Muscle layer of colon (tissue), 2 donors: Measurements from ENCODE around the gene MRPL40.
A peak's percentile ranks its signal among the peaks of the same experiment; 100 is the strongest.

Experiments used
- H3K27ac ChIP-seq: one replicate; pipeline ENCODE4 v1.7.0; 2013; ENCODE audit warnings: low read depth, mild to moderate bottlenecking, low read length, moderate library complexity
- H3K27me3 ChIP-seq, 2 donors: one replicate each; pipeline ENCODE4 v1.7.0; 2013; ENCODE audit warnings: low read length in 2 of 2, mild to moderate bottlenecking in 2 of 2; ENCODE audit not compliant: insufficient read depth in 2 of 2, control insufficient read depth in 1 of 2
- H3K36me3 ChIP-seq: one replicate; pipeline ENCODE4 v1.7.0; 2013; ENCODE audit warnings: mild to moderate bottlenecking, low read length; ENCODE audit not compliant: insufficient read depth
- H3K4me1 ChIP-seq: one replicate; pipeline ENCODE4 v1.7.0; 2013; ENCODE audit warnings: mild to moderate bottlenecking, low read length; ENCODE audit not compliant: insufficient read depth
- H3K4me3 ChIP-seq, 2 donors: one replicate each; pipeline ENCODE4 v1.7.0; 2013; ENCODE audit warnings: low read length in 2 of 2, low read depth in 1 of 2, mild to moderate bottlenecking in 1 of 2, moderate library complexity in 1 of 2
- H3K9ac ChIP-seq: one replicate; pipeline ENCODE4 v1.7.0; 2013; ENCODE audit warnings: low read length
- H3K9me3 ChIP-seq: one replicate; pipeline ENCODE4 v1.7.0; 2013; ENCODE audit warnings: mild to moderate bottlenecking, low read length
- donor health status: abdominal sarcoma.
- donor health status: Adenocarcinoma of cecum.

MRPL40 gene

GRCh38 chr22:19432133-19432851, at the start of gene MRPL40:
TSS of gene MRPL40 (plus strand) at chr22:19432545. CDS start at chr22:19432555, 10 bp downstream.
- peak within 1 kb of the TSS; percentile 76 for H3K9ac ChIP-seq
- H3K9me3 ChIP-seq, result no peaks in the 10 kb centered on the region
- peak within 1 kb of the TSS; percentile 99 for H3K27ac ChIP-seq
- H3K27me3 ChIP-seq, result no peaks in the 10 kb centered on the region
- peak within 1 kb of the TSS; percentile 85 to 93 for H3K4me3 ChIP-seq
- peaks cover 17% of the 10 kb centered on the region for H3K36me3 ChIP-seq
- H3K4me1 ChIP-seq, result peaks cover 22% of the 10 kb centered on the region

GRCh38 chr22:19383292-19383691, 49.1 kb upstream of the MRPL40 start:
- Histone ChIP-seq H3K4me3 (no peak overlapping the region), H3K4me1 (no peaks in the 10 kb centered on the region), H3K9ac (no peak overlapping the region), H3K27ac (no peak overlapping the region), H3K27me3 (no peaks in the 10 kb centered on the region), H3K9me3 (no peaks in the 10 kb centered on the region), H3K36me3 (peaks cover 69% of the 10 kb centered on the region)

GRCh38 chr22:19385221-19385906, 47.0 kb upstream of the MRPL40 start:
- no peaks in the 10 kb centered on the region for H3K9me3 ChIP-seq
- no peaks in the 10 kb centered on the region for H3K4me1 ChIP-seq
- no peak overlapping the region for H3K27ac ChIP-seq
- H3K4me3 ChIP-seq, result no peak overlapping the region
- no peaks in the 10 kb centered on the region for H3K27me3 ChIP-seq
- H3K9ac ChIP-seq, result no peak overlapping the region
- peaks cover 84% of the 10 kb centered on the region for H3K36me3 ChIP-seq

- H3K9me3 ChIP-seq, result no peaks in the 10 kb centered on the region
- no peak overlapping the region for H3K4me3 ChIP-seq
- H3K36me3 ChIP-seq, result peaks cover 91% of the 10 kb centered on the region
- H3K27me3 ChIP-seq, result no peaks in the 10 kb centered on the region
- no peaks in the 10 kb centered on the region for H3K4me1 ChIP-seq
- no peak overlapping the region for H3K9ac ChIP-seq
- H3K27ac ChIP-seq, result no peak overlapping the region
Observed at GRCh38 chr22:19386248-19386647, 46.1 kb upstream of the MRPL40 start.

- Histone ChIP-seq H3K4me3 (no peak overlapping the region), H3K36me3 (peaks cover 91% of the 10 kb centered on the region), H3K9ac (no peak overlapping the region), H3K4me1 (no peaks in the 10 kb centered on the region), H3K27ac (no peak overlapping the region), H3K27me3 (no peaks in the 10 kb centered on the region), H3K9me3 (no peaks in the 10 kb centered on the region)
Observed at GRCh38 chr22:19387038-19387437, 45.3 kb upstream of the MRPL40 start.

GRCh38 chr22:19387575-19387974, 44.8 kb upstream of the MRPL40 start:
- Histone ChIP-seq H3K9me3 (no peaks in the 10 kb centered on the region), H3K27me3 (no peaks in the 10 kb centered on the region), H3K4me1 (no peaks in the 10 kb centered on the region), H3K27ac (no peak overlapping the region), H3K9ac (no peak overlapping the region), H3K36me3 (peaks cover 91% of the 10 kb centered on the region), H3K4me3 (no peak overlapping the region)

- H3K4me1 ChIP-seq, result no peaks in the 10 kb centered on the region
- H3K9me3 ChIP-seq, result no peaks in the 10 kb centered on the region
- H3K9ac ChIP-seq, result no peak overlapping the region
- peaks cover 86% of the 10 kb centered on the region for H3K36me3 ChIP-seq
- no peak overlapping the region for H3K27ac ChIP-seq
- H3K4me3 ChIP-seq, result no peak overlapping the region
- H3K27me3 ChIP-seq, result no peaks in the 10 kb centered on the region
Observed at GRCh38 chr22:19393704-19394103, 38.6 kb upstream of the MRPL40 start.

GRCh38 chr22:19394274-19395050, 37.9 kb upstream of the MRPL40 start:
- H3K9ac ChIP-seq, result no peak overlapping the region
- peaks cover 81% of the 10 kb centered on the region for H3K36me3 ChIP-seq
- no peak overlapping the region for H3K4me3 ChIP-seq
- no peaks in the 10 kb centered on the region for H3K4me1 ChIP-seq
- H3K9me3 ChIP-seq, result no peaks in the 10 kb centered on the region
- H3K27me3 ChIP-seq, result no peaks in the 10 kb centered on the region
- H3K27ac ChIP-seq, result no peak overlapping the region

DNA sequence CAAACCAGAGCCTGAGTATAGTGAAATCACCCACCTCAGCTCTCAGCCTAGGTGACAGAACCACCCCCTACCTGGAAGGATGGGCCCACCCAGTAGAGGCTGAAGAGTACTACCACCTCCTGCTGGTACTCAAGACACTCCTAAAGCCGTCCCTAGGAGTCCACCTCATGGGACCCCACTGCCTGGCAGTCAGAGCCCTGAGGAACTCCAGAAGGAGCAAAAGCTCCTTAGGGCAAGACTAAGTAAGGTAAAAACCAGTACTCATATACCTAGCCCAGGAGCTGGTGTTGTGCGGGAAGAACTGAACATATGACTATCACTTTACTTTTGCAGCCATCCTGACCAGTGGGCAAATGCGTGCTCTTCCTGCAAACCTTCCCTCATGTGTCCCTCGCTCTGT, 37.1 kb upstream of the MRPL40 start:
- Histone ChIP-seq H3K9ac (no peak overlapping the region), H3K4me1 (no peaks in the 10 kb centered on the region), H3K36me3 (peaks cover 72% of the 10 kb centered on the region)

DNA sequence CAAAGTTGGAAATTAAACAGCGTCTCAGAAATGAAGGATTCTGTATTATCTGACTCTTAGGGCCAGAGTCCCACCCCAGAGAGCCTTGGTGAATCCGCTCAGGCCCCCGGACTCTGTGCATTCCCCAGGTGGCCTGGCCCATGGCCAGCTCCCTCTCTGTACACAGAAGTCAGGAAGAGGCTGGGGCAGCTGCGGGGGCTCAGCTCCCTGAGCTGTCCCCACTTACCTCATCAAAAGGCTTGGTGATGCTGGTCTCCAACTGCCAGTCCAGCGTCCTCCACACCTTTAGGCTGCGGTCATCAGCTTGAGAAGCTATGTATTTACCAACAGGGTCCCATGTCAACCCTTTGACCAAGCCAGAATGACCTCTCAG, 35.8 kb upstream of the MRPL40 start:
- Histone ChIP-seq H3K4me1 (no peaks in the 10 kb centered on the region), H3K9ac (no peak overlapping the region), H3K27me3 (no peaks in the 10 kb centered on the region), H3K27ac (no peak overlapping the region), H3K9me3 (no peaks in the 10 kb centered on the region), H3K4me3 (no peak overlapping the region), H3K36me3 (peaks cover 73% of the 10 kb centered on the region)

More for the DNA sequence above, 37.1 kb upstream of the MRPL40 start:
- Histone ChIP-seq H3K27ac (no peak overlapping the region), H3K4me3 (no peak overlapping the region), H3K27me3 (no peaks in the 10 kb centered on the region), H3K9me3 (no peaks in the 10 kb centered on the region)

GRCh38 chr22:19396934-19397733, 35.2 kb upstream of the MRPL40 start:
- Histone ChIP-seq H3K9me3 (no peaks in the 10 kb centered on the region), H3K36me3 (peaks cover 68% of the 10 kb centered on the region), H3K9ac (no peak overlapping the region), H3K27ac (no peak overlapping the region), H3K4me1 (no peaks in the 10 kb centered on the region), H3K4me3 (no peak overlapping the region), H3K27me3 (no peaks in the 10 kb centered on the region)
